Measurements from ENCODE around the gene P4HB.

The P4HB gene

DNA sequence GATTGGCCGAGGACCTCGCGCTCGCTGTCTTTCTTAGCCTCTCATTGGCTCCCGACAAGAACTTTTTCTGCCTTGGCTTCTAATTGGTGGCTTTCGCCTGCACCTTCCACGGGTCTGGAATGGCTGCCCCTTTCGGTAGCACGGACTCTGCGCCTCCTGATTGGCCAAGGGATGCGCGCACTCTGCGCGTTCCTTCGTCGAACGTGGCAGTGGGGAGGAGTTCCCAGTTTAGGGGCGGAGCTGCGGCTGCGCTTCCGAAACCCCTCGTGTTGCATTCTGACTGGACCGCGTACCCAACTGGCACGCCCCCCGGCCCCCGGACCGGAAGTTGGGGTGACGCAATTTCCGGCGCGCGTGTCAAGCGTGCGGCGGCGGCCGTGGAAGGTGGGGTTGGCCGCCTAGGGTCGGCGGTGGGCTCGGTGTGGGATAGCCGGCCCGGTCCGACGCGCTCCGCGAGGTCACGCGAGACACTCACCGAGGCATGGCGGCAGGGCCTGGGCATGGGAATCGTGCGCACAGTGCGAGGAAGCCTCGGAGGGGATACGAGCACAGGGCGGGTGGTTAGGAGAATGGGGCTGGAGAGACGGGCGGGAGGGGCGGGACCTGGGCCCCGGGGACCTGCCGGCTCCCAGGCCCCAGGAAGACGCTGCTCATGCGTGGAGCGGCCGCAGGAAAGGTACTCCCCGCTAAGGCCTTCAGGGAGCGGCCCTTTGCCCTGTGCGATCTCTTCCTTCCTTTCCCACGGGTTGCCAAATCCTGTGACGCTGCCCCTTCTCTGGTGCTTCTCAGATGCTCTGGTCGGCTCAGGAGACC lies 627 bp upstream of the P4HB start:
- no peaks in the 10 kb centered on the region for H3K27me3 ChIP-seq (ENCODE audit: control insufficient read depth, insufficient read depth, low read length)
- H3K4me3 ChIP-seq (ENCODE audit: low read length): peak overlapping the region; percentile 82
- peak overlapping the region; percentile 96 for H3K9ac ChIP-seq (ENCODE audit: low read length)
- H3K36me3 ChIP-seq (ENCODE audit: control insufficient read depth, insufficient read depth, low read length): peaks cover 11% of the 10 kb centered on the region
- H3K4me1 ChIP-seq (ENCODE audit: control insufficient read depth, insufficient read depth, low read length): peaks cover 16% of the 10 kb centered on the region
- H3K27ac ChIP-seq (ENCODE audit: low read depth, low read length): peak overlapping the region; percentile 95

GRCh38 chr17:81858967-81859905 lies 1.1 kb downstream of the P4HB start:
- Histone ChIP-seq H3K9ac (ENCODE audit: low read length) (peak overlapping the region; percentile 40), H3K36me3 (ENCODE audit: control insufficient read depth, insufficient read depth, low read length) (peaks cover 20% of the 10 kb centered on the region), H3K4me3 (ENCODE audit: low read length) (peak overlapping the region; percentile 95), H3K4me1 (ENCODE audit: control insufficient read depth, insufficient read depth, low read length) (peaks cover 16% of the 10 kb centered on the region), H3K27ac (ENCODE audit: low read depth, low read length) (peak overlapping the region; percentile 90), H3K27me3 (ENCODE audit: control insufficient read depth, insufficient read depth, low read length) (no peaks in the 10 kb centered on the region)

- H3K9ac ChIP-seq (ENCODE audit: low read length): no peak overlapping the region
- H3K27ac ChIP-seq (ENCODE audit: low read depth, low read length): no peak overlapping the region
- peaks cover 16% of the 10 kb centered on the region for H3K4me1 ChIP-seq (ENCODE audit: control insufficient read depth, insufficient read depth, low read length)
- H3K27me3 ChIP-seq (ENCODE audit: control insufficient read depth, insufficient read depth, low read length): no peaks in the 10 kb centered on the region
- peak overlapping the region; percentile 95 for H3K4me3 ChIP-seq (ENCODE audit: low read length)
- H3K36me3 ChIP-seq (ENCODE audit: control insufficient read depth, insufficient read depth, low read length): peaks cover 27% of the 10 kb centered on the region
These were observed 2.0 kb downstream of the P4HB start for GRCh38 chr17:81858170-81858966.

DNA sequence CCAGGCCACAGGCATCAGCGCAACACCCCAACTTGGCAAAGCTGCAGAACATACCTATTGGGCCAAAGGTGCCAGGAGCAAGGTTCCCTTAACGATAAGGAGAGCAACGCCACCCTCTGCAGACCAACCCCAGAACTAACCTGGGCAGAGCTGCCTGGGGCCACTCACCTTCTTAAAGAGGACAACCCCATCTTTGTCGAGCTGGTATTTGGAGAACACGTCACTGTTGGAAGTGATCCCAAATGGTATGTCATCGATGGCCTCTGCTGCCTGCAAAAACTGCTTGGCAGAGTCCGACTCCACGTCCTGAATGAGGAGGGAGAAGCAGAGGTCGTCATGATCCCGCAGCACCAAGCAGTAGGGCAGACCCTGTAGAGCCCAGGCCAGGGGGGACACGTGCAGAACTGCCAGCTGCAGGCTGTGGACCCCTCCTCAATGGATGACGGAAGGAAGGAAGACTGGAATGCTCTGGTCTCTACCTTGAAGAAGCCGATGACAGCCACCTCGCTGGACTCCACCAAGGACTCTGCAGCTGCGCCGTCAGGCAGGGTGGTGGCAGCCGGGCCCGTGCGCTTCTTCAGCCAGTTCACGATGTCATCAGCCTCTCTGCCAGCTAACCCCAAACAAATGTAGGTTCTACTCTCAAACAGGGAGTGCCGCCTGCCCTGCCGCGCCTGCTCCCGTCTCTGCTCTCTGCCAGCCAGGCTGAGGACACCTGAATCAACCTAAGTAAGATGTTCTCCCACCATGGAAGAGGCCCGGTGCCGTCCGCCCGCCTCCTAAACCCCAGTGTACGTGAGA lies 5.2 kb downstream of the P4HB start:
- Histone ChIP-seq H3K4me3 (ENCODE audit: low read length) (no peak overlapping the region), H3K4me1 (ENCODE audit: control insufficient read depth, insufficient read depth, low read length) (peaks cover 13% of the 10 kb centered on the region)

DNA sequence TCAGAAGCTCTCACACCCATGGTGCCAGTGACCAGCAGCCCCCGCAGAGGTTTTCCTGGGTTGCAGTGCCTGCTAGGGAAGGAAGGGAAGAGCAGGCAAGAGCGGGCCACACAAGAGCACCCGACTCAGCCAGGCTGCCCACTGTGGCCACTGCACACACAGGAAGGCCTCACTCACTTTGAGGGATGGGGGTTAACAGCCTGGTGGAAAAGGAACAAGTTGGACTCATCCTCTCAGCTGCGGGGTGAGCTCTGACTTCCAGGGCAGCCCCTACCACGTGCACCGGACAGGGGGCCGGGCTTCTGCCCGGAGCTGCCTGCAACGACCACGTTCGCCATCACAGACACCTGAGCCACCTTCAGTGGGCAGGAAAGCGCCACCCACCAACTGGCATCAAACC lies 8.1 kb downstream of the P4HB start:
- Histone ChIP-seq H3K4me1 (ENCODE audit: control insufficient read depth, insufficient read depth, low read length) (no peaks in the 10 kb centered on the region), H3K4me3 (ENCODE audit: low read length) (no peak overlapping the region), H3K36me3 (ENCODE audit: control insufficient read depth, insufficient read depth, low read length) (peaks cover 42% of the 10 kb centered on the region), H3K27ac (ENCODE audit: low read depth, low read length) (no peak overlapping the region), H3K27me3 (ENCODE audit: control insufficient read depth, insufficient read depth, low read length) (no peaks in the 10 kb centered on the region), H3K9ac (ENCODE audit: low read length) (no peak overlapping the region)

More for the DNA sequence above, 5.2 kb downstream of the P4HB start:
- Histone ChIP-seq H3K36me3 (ENCODE audit: control insufficient read depth, insufficient read depth, low read length) (peaks cover 47% of the 10 kb centered on the region), H3K9ac (ENCODE audit: low read length) (no peak overlapping the region), H3K27ac (ENCODE audit: low read depth, low read length) (no peak overlapping the region), H3K27me3 (ENCODE audit: control insufficient read depth, insufficient read depth, low read length) (no peaks in the 10 kb centered on the region)

DNA sequence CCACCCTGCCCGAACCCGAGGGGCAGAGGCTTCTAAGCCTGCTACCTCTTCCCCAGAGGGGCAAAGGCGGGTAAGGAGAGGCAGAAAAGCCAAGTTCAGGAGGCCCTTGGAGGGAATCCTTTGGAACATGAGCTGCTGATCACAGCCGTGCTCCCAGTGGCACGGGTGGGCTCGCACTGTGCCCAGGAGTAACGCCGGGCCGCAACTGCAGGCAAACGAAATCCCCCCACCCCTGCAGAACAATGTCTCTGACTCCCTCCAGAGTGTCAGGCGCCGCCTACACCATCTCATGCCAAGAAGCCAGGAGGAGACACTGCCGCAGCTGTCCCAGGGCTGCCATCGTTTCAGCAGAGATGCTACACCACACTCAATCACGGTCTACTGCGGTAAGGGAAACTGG lies 8.9 kb downstream of the P4HB start:
- H3K4me3 ChIP-seq (ENCODE audit: low read length): no peak overlapping the region
- no peaks in the 10 kb centered on the region for H3K27me3 ChIP-seq (ENCODE audit: control insufficient read depth, insufficient read depth, low read length)
- H3K27ac ChIP-seq (ENCODE audit: low read depth, low read length): no peak overlapping the region
- H3K9ac ChIP-seq (ENCODE audit: low read length): no peak overlapping the region
- H3K4me1 ChIP-seq (ENCODE audit: control insufficient read depth, insufficient read depth, low read length): no peaks in the 10 kb centered on the region
- peaks cover 47% of the 10 kb centered on the region for H3K36me3 ChIP-seq (ENCODE audit: control insufficient read depth, insufficient read depth, low read length)

DNA sequence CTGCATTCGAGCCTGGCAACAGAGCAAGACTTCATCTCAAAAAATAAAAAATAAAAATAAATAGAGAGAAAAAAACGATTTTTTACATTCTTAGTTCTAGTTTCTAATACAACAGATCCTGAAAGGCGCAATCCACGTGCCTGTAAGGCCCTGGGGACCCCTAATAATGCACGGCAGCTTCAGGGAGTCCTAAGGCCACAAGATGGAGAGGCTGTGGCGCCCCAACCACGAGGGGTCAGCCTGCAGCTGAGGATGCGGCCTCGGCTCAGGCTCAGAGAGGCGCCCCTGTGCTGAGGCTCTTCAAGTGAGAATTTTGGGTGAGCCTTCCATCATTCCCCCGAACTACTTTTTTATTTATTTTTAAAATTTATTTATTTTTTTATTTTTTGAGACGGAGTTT lies 10.9 kb downstream of the P4HB start:
- Histone ChIP-seq H3K36me3 (ENCODE audit: control insufficient read depth, insufficient read depth, low read length) (peaks cover 53% of the 10 kb centered on the region), H3K27ac (ENCODE audit: low read depth, low read length) (no peak overlapping the region), H3K4me1 (ENCODE audit: control insufficient read depth, insufficient read depth, low read length) (no peaks in the 10 kb centered on the region), H3K27me3 (ENCODE audit: control insufficient read depth, insufficient read depth, low read length) (no peaks in the 10 kb centered on the region), H3K4me3 (ENCODE audit: low read length) (no peak overlapping the region), H3K9ac (ENCODE audit: low read length) (no peak overlapping the region)

DNA sequence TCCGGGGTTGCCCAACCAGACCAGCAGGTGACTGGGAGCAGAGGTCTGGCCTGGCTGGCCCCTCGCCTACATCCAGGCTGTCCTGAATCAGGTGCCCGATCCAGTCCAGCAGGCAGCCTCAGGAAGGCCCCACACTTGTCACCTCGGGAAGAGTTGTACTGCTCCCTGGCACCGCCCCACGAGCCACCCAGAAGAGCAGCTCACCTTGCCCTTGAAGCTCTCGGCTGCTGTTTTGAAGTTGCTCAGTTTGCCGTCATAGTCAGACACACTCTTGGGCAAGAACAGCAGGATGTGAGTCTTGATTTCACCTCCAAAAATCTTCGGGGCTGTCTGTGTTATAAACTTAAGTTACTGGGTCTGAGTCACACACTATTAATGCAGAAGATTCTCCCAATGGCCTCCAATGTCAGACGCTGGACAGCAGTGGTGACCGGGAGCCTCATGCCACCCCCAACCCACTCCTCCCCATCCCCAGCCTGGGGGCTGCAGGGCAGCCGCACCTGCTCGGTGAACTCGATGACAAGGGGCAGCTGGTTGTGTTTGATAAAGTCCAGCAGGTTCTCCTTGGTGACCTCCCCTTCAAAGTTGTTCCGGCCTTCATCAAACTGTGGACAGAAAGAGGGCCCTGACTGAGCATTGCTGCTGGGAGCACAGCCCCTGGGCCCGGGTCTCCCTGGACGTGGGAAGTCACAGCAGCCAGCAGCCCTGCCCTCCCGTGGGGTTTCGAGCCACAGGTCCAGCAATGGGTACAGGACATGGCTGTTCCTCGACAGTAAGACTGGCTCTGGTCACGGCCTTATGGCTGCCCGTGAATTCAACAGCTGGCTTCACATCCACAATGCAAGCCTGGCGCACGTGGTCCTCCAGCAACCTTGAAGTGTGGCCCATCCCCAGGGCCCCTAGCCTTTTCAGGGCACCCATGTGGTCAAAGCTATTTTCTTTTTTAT lies 13.3 kb downstream of the P4HB start:
- no peak overlapping the region for H3K27ac ChIP-seq (ENCODE audit: low read depth, low read length)
- H3K27me3 ChIP-seq (ENCODE audit: control insufficient read depth, insufficient read depth, low read length): no peaks in the 10 kb centered on the region
- no peak overlapping the region for H3K4me3 ChIP-seq (ENCODE audit: low read length)
- no peak overlapping the region for H3K9ac ChIP-seq (ENCODE audit: low read length)
- peaks cover 37% of the 10 kb centered on the region for H3K36me3 ChIP-seq (ENCODE audit: control insufficient read depth, insufficient read depth, low read length)
- H3K4me1 ChIP-seq (ENCODE audit: control insufficient read depth, insufficient read depth, low read length): no peaks in the 10 kb centered on the region

- H3K4me1 ChIP-seq (ENCODE audit: control insufficient read depth, insufficient read depth, low read length): no peaks in the 10 kb centered on the region
- H3K9ac ChIP-seq (ENCODE audit: low read length): no peak overlapping the region
- peaks cover 29% of the 10 kb centered on the region for H3K36me3 ChIP-seq (ENCODE audit: control insufficient read depth, insufficient read depth, low read length)
- no peak overlapping the region for H3K27ac ChIP-seq (ENCODE audit: low read depth, low read length)
- H3K4me3 ChIP-seq (ENCODE audit: low read length): no peak overlapping the region
- no peaks in the 10 kb centered on the region for H3K27me3 ChIP-seq (ENCODE audit: control insufficient read depth, insufficient read depth, low read length)
These were observed 14.2 kb downstream of the P4HB start for GRCh38 chr17:81845881-81846742.

GRCh38 chr17:81845361-81845760 lies 15.0 kb downstream of the P4HB start:
- H3K27me3 ChIP-seq (ENCODE audit: control insufficient read depth, insufficient read depth, low read length): no peaks in the 10 kb centered on the region
- H3K27ac ChIP-seq (ENCODE audit: low read depth, low read length): no peak overlapping the region
- H3K9ac ChIP-seq (ENCODE audit: low read length): no peak overlapping the region
- H3K36me3 ChIP-seq (ENCODE audit: control insufficient read depth, insufficient read depth, low read length): peaks cover 29% of the 10 kb centered on the region
- H3K4me3 ChIP-seq (ENCODE audit: low read length): no peak overlapping the region
- H3K4me1 ChIP-seq (ENCODE audit: control insufficient read depth, insufficient read depth, low read length): no peaks in the 10 kb centered on the region
